OCI-LY1 (cell line): ENCODE data around the gene LRRTM3.

Source experiments
- EZH2 ChIP-seq: fragments of 200-600 bp; sonication (generic), shearing (Covaris generic); IDR thresholded peaks from 2 replicates; pipeline ENCODE4 v1.8.0; 2017; ENCODE audit warnings: borderline replicate concordance, mixed run types, mild to moderate bottlenecking, antibody characterized with exemption, low read length, moderate library complexity, mixed read lengths
- TF ChIP-seq, protein P1 (sequence below): fragments of 200-600 bp; sonication (generic), shearing (Covaris generic); IDR thresholded peaks from 2 replicates; pipeline ENCODE4 v1.5.1; 2017; ENCODE audit warnings: mild to moderate bottlenecking, antibody characterized with exemption, low read length, moderate library complexity, mixed read lengths

GRCh38 chr10:66982053-66982420, 56.2 kb downstream of the LRRTM3 start:
- TF ChIP-seq, protein P1, sequence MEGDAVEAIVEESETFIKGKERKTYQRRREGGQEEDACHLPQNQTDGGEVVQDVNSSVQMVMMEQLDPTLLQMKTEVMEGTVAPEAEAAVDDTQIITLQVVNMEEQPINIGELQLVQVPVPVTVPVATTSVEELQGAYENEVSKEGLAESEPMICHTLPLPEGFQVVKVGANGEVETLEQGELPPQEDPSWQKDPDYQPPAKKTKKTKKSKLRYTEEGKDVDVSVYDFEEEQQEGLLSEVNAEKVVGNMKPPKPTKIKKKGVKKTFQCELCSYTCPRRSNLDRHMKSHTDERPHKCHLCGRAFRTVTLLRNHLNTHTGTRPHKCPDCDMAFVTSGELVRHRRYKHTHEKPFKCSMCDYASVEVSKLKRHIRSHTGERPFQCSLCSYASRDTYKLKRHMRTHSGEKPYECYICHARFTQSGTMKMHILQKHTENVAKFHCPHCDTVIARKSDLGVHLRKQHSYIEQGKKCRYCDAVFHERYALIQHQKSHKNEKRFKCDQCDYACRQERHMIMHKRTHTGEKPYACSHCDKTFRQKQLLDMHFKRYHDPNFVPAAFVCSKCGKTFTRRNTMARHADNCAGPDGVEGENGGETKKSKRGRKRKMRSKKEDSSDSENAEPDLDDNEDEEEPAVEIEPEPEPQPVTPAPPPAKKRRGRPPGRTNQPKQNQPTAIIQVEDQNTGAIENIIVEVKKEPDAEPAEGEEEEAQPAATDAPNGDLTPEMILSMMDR, result no peak
- TF ChIP-seq EZH2, result no peak
